Esophagus muscularis mucosa (tissue), 3 donors: ENCODE data around the gene CDS2.

Experiments
- POLR2A ChIP-seq: fragments of 450-650 bp; IDR thresholded peaks from one replicate; pipeline ENCODE4 v1.6.1; 2017; ENCODE audit warnings: antibody characterized with exemption, moderate library complexity, mild to moderate bottlenecking, low read depth
- POLR2AphosphoS5 ChIP-seq, 2 donors: sonication (generic); formaldehyde crosslinking; IDR thresholded peaks; one replicate each; pipeline ENCODE4 v1.6.1; 2017; ENCODE audit warnings: antibody characterized with exemption in 2 of 2
- TF ChIP-seq, protein P1 (sequence below), 3 experiments: fragments of 200-600 bp in 2 of 3; fragments of 450-650 bp in 1 of 3; sonication (generic) in 2 of 3; IDR thresholded peaks; one replicate each; pipeline ENCODE4 v1.5.1; 2017 to 2019; ENCODE audit warnings: antibody characterized with exemption in 3 of 3, mild to moderate bottlenecking in 2 of 3, moderate library complexity in 1 of 3

DNA sequence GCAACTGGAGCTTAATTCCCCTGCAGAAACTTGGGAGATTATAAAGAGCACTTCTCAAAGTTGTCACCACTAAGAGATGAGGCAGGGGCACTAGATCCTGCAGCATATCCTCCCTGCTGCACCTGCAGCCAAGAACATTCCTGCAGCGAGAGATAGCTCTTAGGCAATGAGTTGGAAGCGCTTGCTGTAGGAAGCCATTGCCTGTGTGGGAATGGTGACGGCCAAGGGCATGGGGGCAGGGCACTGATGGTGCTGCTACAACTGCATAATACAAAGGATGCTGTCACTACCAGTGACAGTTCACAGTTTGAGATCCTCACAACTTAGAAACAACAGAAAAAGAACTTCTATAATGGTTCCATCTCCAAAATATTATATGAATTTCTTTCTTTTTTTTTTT is 89.9 kb downstream of the CDS2 start:
- TF ChIP-seq, protein P1, sequence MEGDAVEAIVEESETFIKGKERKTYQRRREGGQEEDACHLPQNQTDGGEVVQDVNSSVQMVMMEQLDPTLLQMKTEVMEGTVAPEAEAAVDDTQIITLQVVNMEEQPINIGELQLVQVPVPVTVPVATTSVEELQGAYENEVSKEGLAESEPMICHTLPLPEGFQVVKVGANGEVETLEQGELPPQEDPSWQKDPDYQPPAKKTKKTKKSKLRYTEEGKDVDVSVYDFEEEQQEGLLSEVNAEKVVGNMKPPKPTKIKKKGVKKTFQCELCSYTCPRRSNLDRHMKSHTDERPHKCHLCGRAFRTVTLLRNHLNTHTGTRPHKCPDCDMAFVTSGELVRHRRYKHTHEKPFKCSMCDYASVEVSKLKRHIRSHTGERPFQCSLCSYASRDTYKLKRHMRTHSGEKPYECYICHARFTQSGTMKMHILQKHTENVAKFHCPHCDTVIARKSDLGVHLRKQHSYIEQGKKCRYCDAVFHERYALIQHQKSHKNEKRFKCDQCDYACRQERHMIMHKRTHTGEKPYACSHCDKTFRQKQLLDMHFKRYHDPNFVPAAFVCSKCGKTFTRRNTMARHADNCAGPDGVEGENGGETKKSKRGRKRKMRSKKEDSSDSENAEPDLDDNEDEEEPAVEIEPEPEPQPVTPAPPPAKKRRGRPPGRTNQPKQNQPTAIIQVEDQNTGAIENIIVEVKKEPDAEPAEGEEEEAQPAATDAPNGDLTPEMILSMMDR (IDR thresholded peaks at IDR 0.05), result no peak
- TF ChIP-seq POLR2AphosphoS5 (IDR thresholded peaks at IDR 0.05) (no peak), POLR2A (no peak)
